ENCODE results near the gene OR8B3. TPM values are rescaled to one million over a fixed set of nuclear protein-coding genes. Genes with fewer than 3 reads are reported as not detected.

Gene OR8B3
- total RNA-seq (2021): not detected in 2 replicates
- not detected for Bru-seq, nascent RNA
- not detected for BruChase-seq, experiment 1, labeled RNA remaining after a 2-hour chase
- BruChase-seq, experiment 2, labeled RNA remaining after a 6-hour chase: not detected
- long read RNA-seq: 0 reads

GRCh38 chr11:124398924-124399323 is at the start of gene OR8B3:
Gene OR8B3, minus strand, starts transcription at chr11:124399024. Its CDS starts 1,673 bp downstream, at chr11:124397351.
- TF ChIP-seq CTCF (conservative IDR thresholded peaks at IDR 0.05): no peak
- TF ChIP-seq EZH2 (IDR thresholded peaks at IDR 0.05; ENCODE audit: low read depth): no peak
- Histone ChIP-seq H2AFZ (no peak within 1 kb of the TSS), H3K4me3 (no peak within 1 kb of the TSS), H3K9me2 (ENCODE audit: insufficient read depth) (no peaks in the 10 kb centered on the region), H3K27ac (no peak within 1 kb of the TSS), H3K36me3 (ENCODE audit: low read depth) (no peaks in the 10 kb centered on the region), H3K27me3 (ENCODE audit: insufficient read depth, low read depth) (no peaks in the 10 kb centered on the region), H3K9me3 (ENCODE audit: insufficient read depth, low read depth) (peaks cover 4% of the 10 kb centered on the region; the same call in 1 of the 2 replicates), H3F3A (ENCODE audit: insufficient read depth, low read depth) (no peaks in the 10 kb centered on the region), H3K4me2 (no peak within 1 kb of the TSS), H3K79me2 (ENCODE audit: low read depth) (no peaks in the 10 kb centered on the region), H4K20me1 (ENCODE audit: insufficient read depth) (no peaks in the 10 kb centered on the region), H3K4me1 (replicated peaks; ENCODE audit: insufficient read depth) (no peaks in the 10 kb centered on the region)
- intact Hi-C loops (cut with micrococcal nuclease; ENCODE audit: unreplicated experiment): no loop called here
- no TSS peak for BruUV-seq (replicated peaks)
- ChIA-PET CTCF (no interaction called here), POLR2A (ENCODE audit: unreplicated experiment) (no interaction called here)
- no peak for DNase-seq

GRCh38 chr11:124446916-124447315 is 48.1 kb upstream of the OR8B3 start:
- no peaks in the 10 kb centered on the region for H3K36me3 ChIP-seq (ENCODE audit: low read depth)
- no peaks in the 10 kb centered on the region for H3K4me1 ChIP-seq (replicated peaks; ENCODE audit: insufficient read depth)
- ChIA-PET CTCF (no interaction called here), POLR2A (ENCODE audit: unreplicated experiment) (no interaction called here)
- no peak overlapping the region for H3K27ac ChIP-seq
- H3K9me2 ChIP-seq (ENCODE audit: insufficient read depth): no peaks in the 10 kb centered on the region
- no peak overlapping the region for H3K4me3 ChIP-seq
- no peak overlapping the region for H3K4me2 ChIP-seq
- H3F3A ChIP-seq (ENCODE audit: insufficient read depth, low read depth): no peaks in the 10 kb centered on the region
- no peaks in the 10 kb centered on the region for H4K20me1 ChIP-seq (ENCODE audit: insufficient read depth)
- TF ChIP-seq EZH2 (IDR thresholded peaks at IDR 0.05; ENCODE audit: low read depth) (no peak), CTCF (conservative IDR thresholded peaks at IDR 0.05) (no peak)
- DNase-seq: no peak
- H3K27me3 ChIP-seq (ENCODE audit: insufficient read depth, low read depth): no peaks in the 10 kb centered on the region; the same call in 1 of the 2 replicates
- H3K9me3 ChIP-seq (ENCODE audit: insufficient read depth, low read depth): no peaks in the 10 kb centered on the region
- no peaks in the 10 kb centered on the region for H3K79me2 ChIP-seq (ENCODE audit: low read depth)
- intact Hi-C loops (cut with micrococcal nuclease; ENCODE audit: unreplicated experiment): no loop called here
- no TSS peak for BruUV-seq (replicated peaks)
- H2AFZ ChIP-seq: no peak overlapping the region

GRCh38 chr11:124445646-124446150 is 46.9 kb upstream of the OR8B3 start, which contains the start of gene OR8B8:
Gene OR8B8, minus strand, starts transcription at chr11:124445696. Its CDS starts 4,611 bp downstream, at chr11:124441085.
- intact Hi-C loops (cut with micrococcal nuclease; ENCODE audit: unreplicated experiment): no loop called here
- no peak within 1 kb of the TSS for H3K4me3 ChIP-seq
- TF ChIP-seq CTCF (conservative IDR thresholded peaks at IDR 0.05): no peak
- no peak for TF ChIP-seq EZH2 (IDR thresholded peaks at IDR 0.05; ENCODE audit: low read depth)
- H3K79me2 ChIP-seq (ENCODE audit: low read depth): no peaks in the 10 kb centered on the region
- no peak within 1 kb of the TSS for H3K4me2 ChIP-seq
- no peak for DNase-seq
- H3K27me3 ChIP-seq (ENCODE audit: insufficient read depth, low read depth): peaks cover 2% of the 10 kb centered on the region; the same call in 1 of the 2 replicates
- CTCF ChIA-PET: no interaction called here
- no TSS peak for BruUV-seq (replicated peaks)
- H3K4me1 ChIP-seq (replicated peaks; ENCODE audit: insufficient read depth): no peaks in the 10 kb centered on the region
- no peaks in the 10 kb centered on the region for H3K36me3 ChIP-seq (ENCODE audit: low read depth)
- H3K9me2 ChIP-seq (ENCODE audit: insufficient read depth): no peaks in the 10 kb centered on the region
- H3K27ac ChIP-seq: no peak within 1 kb of the TSS
- H2AFZ ChIP-seq: no peak within 1 kb of the TSS
- H3F3A ChIP-seq (ENCODE audit: insufficient read depth, low read depth): no peaks in the 10 kb centered on the region
- H3K9me3 ChIP-seq (ENCODE audit: insufficient read depth, low read depth): no peaks in the 10 kb centered on the region
- H4K20me1 ChIP-seq (ENCODE audit: insufficient read depth): no peaks in the 10 kb centered on the region
- POLR2A ChIA-PET (ENCODE audit: unreplicated experiment): no interaction called here
